Lower lobe of right lung (tissue), 2 donors: ENCODE measurements around the gene CTSD. TPM values are rescaled to one million over a fixed set of nuclear protein-coding genes. Genes with fewer than 3 reads are reported as not detected.

Experiments used
- ATAC-seq, 2 donors: fragments of 200-7000 bp; cut with Tn5 transposase; one replicate each; pipeline ENCODE4 v1.9.1; 2020 to 2022; ENCODE audit warnings: mild to moderate bottlenecking in 2 of 2, moderate library complexity in 2 of 2
- DNase-seq: peaks from one replicate; pipeline ENCODE4 v3.0.0-alpha.2; 2020
- H3K27ac ChIP-seq: fragments of 200-600 bp; one replicate; pipeline ENCODE4 v1.8.0; 2022
- H3K27me3 ChIP-seq: fragments of 200-600 bp; one replicate; pipeline ENCODE4 v1.8.0; 2022; ENCODE audit warnings: low read depth
- H3K36me3 ChIP-seq: fragments of 200-600 bp; one replicate; pipeline ENCODE4 v1.8.0; 2022; ENCODE audit warnings: mild to moderate bottlenecking
- H3K4me1 ChIP-seq: fragments of 200-600 bp; one replicate; pipeline ENCODE4 v1.8.0; 2022
- H3K4me3 ChIP-seq: fragments of 200-600 bp; one replicate; pipeline ENCODE4 v1.8.0; 2022; ENCODE audit warnings: mild to moderate bottlenecking
- H3K9me3 ChIP-seq: fragments of 200-600 bp; one replicate; pipeline ENCODE4 v1.8.0; 2022
- CTCF ChIP-seq: fragments of 200-600 bp; IDR thresholded peaks from one replicate; pipeline ENCODE4 v1.8.0; 2022; ENCODE audit warnings: antibody characterized with exemption, mild to moderate bottlenecking
- intact Hi-C: fragments of 100-400 bp; cut with DNase I; formaldehyde crosslinking; loops from one replicate; pipeline ENCODE4 v1.11.0; 2022
- total RNA-seq: library from RNA; stranded (reverse); fragmentation: NEBNext Ultra II Directional; extraction: Animal tissue kit (Norgen Biotek cat#: 25700); gene quantifications from one replicate; pipeline ENCODE4 v1.2.1, GENCODE V29; 2021
- donor health status: DM: no; HTN: yes; CAD: no; lungs with severe emphysema.

Gene CTSD
- total RNA-seq, 1 donor from 2014 or later: 2,919 TPM

DNA sequence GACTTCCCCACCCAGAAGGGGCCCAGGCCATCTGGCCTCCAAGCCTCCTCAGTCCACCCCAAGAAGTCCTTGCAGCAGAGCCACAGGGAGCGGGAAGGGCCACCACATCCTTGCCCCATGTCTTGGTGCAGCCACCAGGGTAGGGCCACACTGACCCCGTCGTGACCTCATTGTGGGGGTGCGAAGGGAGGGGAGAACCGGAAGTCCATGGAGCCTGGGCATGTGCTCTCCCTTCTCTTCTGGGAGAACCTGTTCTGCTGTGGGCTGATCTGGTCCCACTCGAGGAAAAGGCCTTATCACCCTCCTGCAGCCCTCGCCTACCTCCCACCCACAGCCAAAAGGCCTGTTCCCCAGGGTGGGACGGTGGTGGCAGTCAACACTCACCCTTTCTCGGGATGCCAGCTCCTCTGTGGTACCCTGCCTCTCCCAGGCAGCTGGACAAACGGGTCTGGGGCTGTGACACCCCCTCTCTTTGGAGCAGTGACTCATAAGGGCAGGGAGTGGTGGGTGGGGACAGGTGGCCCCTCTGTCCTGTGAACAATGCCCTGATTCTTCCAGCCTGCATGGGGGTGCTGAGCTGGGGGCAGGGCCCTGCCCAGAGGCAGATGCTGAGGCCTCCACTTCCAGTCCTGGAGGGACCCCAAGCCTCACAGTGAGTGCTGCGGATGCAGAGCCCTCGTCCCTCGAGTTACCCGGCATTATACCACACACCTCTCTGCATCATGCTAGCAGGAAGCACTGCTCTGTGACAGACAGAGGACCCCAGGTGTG lies 14.6 kb upstream of the CTSD start:
- no peaks in the 10 kb centered on the region for H3K27me3 ChIP-seq
- intact Hi-C loops: no loop called here
- H3K9me3 ChIP-seq: no peaks in the 10 kb centered on the region
- H3K4me3 ChIP-seq: no peak overlapping the region
- peak overlapping the region; percentile 56 for H3K27ac ChIP-seq
- DNase-seq (peak; percentile 78), ATAC-seq (peak; percentile 36 to 42)
- H3K4me1 ChIP-seq: peaks cover 28% of the 10 kb centered on the region
- H3K36me3 ChIP-seq: no peaks in the 10 kb centered on the region
- no peak for TF ChIP-seq CTCF

- intact Hi-C loops: no loop called here
- TF ChIP-seq CTCF: no peak
- H3K27ac ChIP-seq: peak overlapping the region; percentile 56
- no peak overlapping the region for H3K4me3 ChIP-seq
- ATAC-seq (peak; percentile 23 to 35), DNase-seq (no peak)
- peaks cover 26% of the 10 kb centered on the region for H3K4me1 ChIP-seq
- no peaks in the 10 kb centered on the region for H3K36me3 ChIP-seq
- no peaks in the 10 kb centered on the region for H3K27me3 ChIP-seq
- H3K9me3 ChIP-seq: no peaks in the 10 kb centered on the region
Observed at GRCh38 chr11:1777737-1778136, 14.0 kb upstream of the CTSD start.

GRCh38 chr11:1776944-1777715 lies 13.4 kb upstream of the CTSD start:
- Histone ChIP-seq H3K4me3 (no peak overlapping the region), H3K27me3 (no peaks in the 10 kb centered on the region), H3K9me3 (no peaks in the 10 kb centered on the region), H3K4me1 (peaks cover 25% of the 10 kb centered on the region), H3K27ac (no peak overlapping the region), H3K36me3 (no peaks in the 10 kb centered on the region)
- intact Hi-C loops: no loop called here
- TF ChIP-seq CTCF: no peak
- DNase-seq: no peak
- no peak for ATAC-seq

DNA sequence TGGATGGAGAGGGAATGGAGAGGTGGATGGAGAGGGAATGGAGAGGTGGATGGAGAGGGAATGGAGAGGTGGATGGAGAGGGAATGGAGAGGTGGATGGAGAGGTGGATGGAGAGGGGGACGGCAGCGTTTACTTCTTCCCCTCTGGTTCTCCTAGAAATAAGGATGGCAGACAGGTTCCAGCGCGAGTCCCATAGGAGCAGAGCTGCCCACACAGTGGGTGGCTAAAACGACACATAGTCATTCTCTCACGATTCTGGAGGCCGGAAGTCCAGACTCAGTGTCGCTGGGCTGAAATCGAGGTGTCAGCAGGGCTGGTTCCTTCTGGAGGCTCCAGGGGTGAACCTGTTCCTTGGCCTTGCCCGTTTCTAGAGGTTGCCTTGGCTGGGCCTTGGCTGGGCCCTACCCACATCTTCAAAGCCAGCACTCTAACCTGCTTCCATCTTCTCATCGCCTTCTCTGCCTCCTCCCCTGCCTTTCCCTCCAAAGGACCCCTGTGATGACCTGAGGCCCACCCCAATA lies 12.7 kb upstream of the CTSD start:
- Histone ChIP-seq H3K9me3 (no peaks in the 10 kb centered on the region), H3K4me1 (peaks cover 18% of the 10 kb centered on the region), H3K27me3 (no peaks in the 10 kb centered on the region), H3K36me3 (no peaks in the 10 kb centered on the region), H3K27ac (no peak overlapping the region), H3K4me3 (no peak overlapping the region)
- no peak for DNase-seq
- intact Hi-C loops: no loop called here
- no peak for TF ChIP-seq CTCF
- ATAC-seq: no peak

- no peak for ATAC-seq
- H3K4me3 ChIP-seq: no peak overlapping the region
- no peaks in the 10 kb centered on the region for H3K9me3 ChIP-seq
- no peak for DNase-seq
- peaks cover 24% of the 10 kb centered on the region for H3K4me1 ChIP-seq
- TF ChIP-seq CTCF: no peak
- intact Hi-C loops: no loop called here
- no peaks in the 10 kb centered on the region for H3K27me3 ChIP-seq
- H3K27ac ChIP-seq: no peak overlapping the region
- no peaks in the 10 kb centered on the region for H3K36me3 ChIP-seq
Observed at GRCh38 chr11:1774886-1775285, 11.2 kb upstream of the CTSD start.
